CD4-positive, alpha-beta T cell treated with Interleukin-10 for 1 hour (primary cell): ENCODE results near the gene TRIM62.
A peak's percentile ranks its signal among the peaks of the same experiment; 100 is the strongest.
"Not testable (repeated sequence)": the region's sequence is repeated elsewhere in the genome, so short reads cannot be mapped to it uniquely, and the experiment has no call there.

Experiments
- DNase-seq: peaks from one replicate; pipeline ENCODE4 v3.0.0-alpha.2; 2020

Gene TRIM62

GRCh38 chr1:33158366-33158765, 23.5 kb downstream of the TRIM62 start:
- no peak for DNase-seq

- no peak for DNase-seq
Measured at GRCh38 chr1:33157131-33157530, 24.7 kb downstream of the TRIM62 start.

- no peak for DNase-seq
Measured at GRCh38 chr1:33155877-33156538, 25.8 kb downstream of the TRIM62 start.

- no peak for DNase-seq
Measured at GRCh38 chr1:33153650-33154049, 28.2 kb downstream of the TRIM62 start.

- no peak for DNase-seq
Measured at GRCh38 chr1:33152685-33153432, 29.0 kb downstream of the TRIM62 start.

GRCh38 chr1:33151116-33151515, 30.7 kb downstream of the TRIM62 start:
- no peak for DNase-seq

GRCh38 chr1:33150522-33150921, 31.3 kb downstream of the TRIM62 start:
- DNase-seq = no peak

- no peak for DNase-seq
Measured at GRCh38 chr1:33149453-33150190, 32.2 kb downstream of the TRIM62 start.

GRCh38 chr1:33148615-33149014, 33.2 kb downstream of the TRIM62 start:
- no peak for DNase-seq

GRCh38 chr1:33147997-33148314, 33.9 kb downstream of the TRIM62 start:
- DNase-seq = peak; percentile 40

- DNase-seq = no peak
Measured at GRCh38 chr1:33147275-33147996, 34.4 kb downstream of the TRIM62 start.

GRCh38 chr1:33146003-33146402, 35.8 kb downstream of the TRIM62 start:
- DNase-seq = no peak

- DNase-seq = no peak
Measured at GRCh38 chr1:33143698-33144097, 38.1 kb downstream of the TRIM62 start.

- DNase-seq = no peak
Measured at GRCh38 chr1:33143176-33143575, 38.7 kb downstream of the TRIM62 start.

GRCh38 chr1:33142483-33143064, 39.3 kb downstream of the TRIM62 start:
- DNase-seq = no peak

GRCh38 chr1:33141781-33142180, 40.1 kb downstream of the TRIM62 start:
- no peak for DNase-seq

- DNase-seq = no peak
Measured at GRCh38 chr1:33141216-33141615, 40.6 kb downstream of the TRIM62 start.

GRCh38 chr1:33140153-33141149, 41.4 kb downstream of the TRIM62 start:
- DNase-seq = no peak

- DNase-seq = peak; percentile 30
Measured at GRCh38 chr1:33137800-33138199, 44.0 kb downstream of the TRIM62 start.

GRCh38 chr1:33136041-33136440, 45.8 kb downstream of the TRIM62 start:
- not testable (repeated sequence) for DNase-seq

- no peak for DNase-seq
Measured at GRCh38 chr1:33133478-33134105, 48.3 kb downstream of the TRIM62 start.
